Colonic mucosa (tissue), 4 donors: Measurements from ENCODE around the gene MBD4. TPM values are rescaled to one million over a fixed set of nuclear protein-coding genes. Genes with fewer than 3 reads are reported as not detected.
A peak's percentile ranks its signal among the peaks of the same experiment; 100 is the strongest.

Source experiments
- DNase-seq: peaks from one replicate; pipeline ENCODE4 v3.0.0-alpha.2; 2020
- H3K27ac ChIP-seq: fragments of 200-600 bp; one replicate; pipeline ENCODE4 v1.8.0; 2021
- H3K27me3 ChIP-seq: fragments of 200-600 bp; one replicate; pipeline ENCODE4 v1.8.0; 2021
- H3K36me3 ChIP-seq: fragments of 200-600 bp; one replicate; pipeline ENCODE4 v1.8.0; 2021
- H3K4me1 ChIP-seq: fragments of 200-600 bp; one replicate; pipeline ENCODE4 v1.8.0; 2021; ENCODE audit warnings: mild to moderate bottlenecking
- H3K4me3 ChIP-seq: fragments of 200-600 bp; one replicate; pipeline ENCODE4 v1.8.0; 2021
- H3K9ac ChIP-seq, 2 donors: one replicate each; pipeline ENCODE4 v1.7.0; 2013; ENCODE audit warnings: control low read depth in 2 of 2, low read depth in 2 of 2, low read length in 2 of 2
- H3K9me3 ChIP-seq: fragments of 200-600 bp; one replicate; pipeline ENCODE4 v1.8.0; 2021
- intact Hi-C: fragments of 100-400 bp; cut with DNase I; formaldehyde crosslinking; loops from one replicate; pipeline ENCODE4 v1.14.1; 2022
- total RNA-seq, 2 donors: library from RNA; stranded (reverse); fragmentation: NEBNext Ultra II Directional in 1 of 2; extraction: Animal tissue kit (Norgen Biotek cat#: 25700) in 1 of 2; gene quantifications; one replicate each; pipeline ENCODE4 v1.2.1, GENCODE V29; 2021
- TF ChIP-seq, protein P1 (sequence below): fragments of 200-600 bp; IDR thresholded peaks from one replicate; pipeline ENCODE4 v1.8.0; 2022; ENCODE audit warnings: antibody characterized with exemption, mild to moderate bottlenecking
- donor health status: healthy.
- donor health status: DM: no; HTN: no; CAD: no.
- donor health status: DM: no; HTN: no; CAD: no.

The MBD4 gene
- total RNA-seq, 2 donors from 2014 or later = 25.0 to 28.9 TPM

DNA sequence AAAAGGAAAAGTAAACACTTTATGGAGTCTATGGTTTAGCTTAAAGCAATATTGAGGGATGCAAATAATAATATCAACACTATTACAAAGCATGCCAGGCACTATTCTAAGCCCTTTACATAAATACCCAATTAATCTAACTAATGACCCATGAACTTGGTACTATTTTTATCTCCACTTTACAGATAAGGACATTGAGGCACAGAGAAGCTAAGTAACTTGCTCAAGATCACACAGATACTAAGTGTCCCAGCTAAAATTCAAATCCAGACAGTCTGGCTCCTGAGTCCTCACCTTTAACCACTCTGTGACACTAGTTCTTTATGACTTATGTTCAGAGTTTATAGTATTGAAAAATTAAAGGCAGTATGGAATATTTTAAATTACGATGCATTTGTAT is 5.6 kb downstream of the MBD4 start:
- Histone ChIP-seq H3K9ac (no peak overlapping the region), H3K27me3 (no peaks in the 10 kb centered on the region), H3K4me1 (no peaks in the 10 kb centered on the region), H3K9me3 (no peaks in the 10 kb centered on the region), H3K4me3 (no peak overlapping the region), H3K27ac (no peak overlapping the region), H3K36me3 (no peaks in the 10 kb centered on the region)
- TF ChIP-seq, protein P1, sequence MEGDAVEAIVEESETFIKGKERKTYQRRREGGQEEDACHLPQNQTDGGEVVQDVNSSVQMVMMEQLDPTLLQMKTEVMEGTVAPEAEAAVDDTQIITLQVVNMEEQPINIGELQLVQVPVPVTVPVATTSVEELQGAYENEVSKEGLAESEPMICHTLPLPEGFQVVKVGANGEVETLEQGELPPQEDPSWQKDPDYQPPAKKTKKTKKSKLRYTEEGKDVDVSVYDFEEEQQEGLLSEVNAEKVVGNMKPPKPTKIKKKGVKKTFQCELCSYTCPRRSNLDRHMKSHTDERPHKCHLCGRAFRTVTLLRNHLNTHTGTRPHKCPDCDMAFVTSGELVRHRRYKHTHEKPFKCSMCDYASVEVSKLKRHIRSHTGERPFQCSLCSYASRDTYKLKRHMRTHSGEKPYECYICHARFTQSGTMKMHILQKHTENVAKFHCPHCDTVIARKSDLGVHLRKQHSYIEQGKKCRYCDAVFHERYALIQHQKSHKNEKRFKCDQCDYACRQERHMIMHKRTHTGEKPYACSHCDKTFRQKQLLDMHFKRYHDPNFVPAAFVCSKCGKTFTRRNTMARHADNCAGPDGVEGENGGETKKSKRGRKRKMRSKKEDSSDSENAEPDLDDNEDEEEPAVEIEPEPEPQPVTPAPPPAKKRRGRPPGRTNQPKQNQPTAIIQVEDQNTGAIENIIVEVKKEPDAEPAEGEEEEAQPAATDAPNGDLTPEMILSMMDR = no peak
- intact Hi-C loops = no loop called here
- no peak for DNase-seq

DNA sequence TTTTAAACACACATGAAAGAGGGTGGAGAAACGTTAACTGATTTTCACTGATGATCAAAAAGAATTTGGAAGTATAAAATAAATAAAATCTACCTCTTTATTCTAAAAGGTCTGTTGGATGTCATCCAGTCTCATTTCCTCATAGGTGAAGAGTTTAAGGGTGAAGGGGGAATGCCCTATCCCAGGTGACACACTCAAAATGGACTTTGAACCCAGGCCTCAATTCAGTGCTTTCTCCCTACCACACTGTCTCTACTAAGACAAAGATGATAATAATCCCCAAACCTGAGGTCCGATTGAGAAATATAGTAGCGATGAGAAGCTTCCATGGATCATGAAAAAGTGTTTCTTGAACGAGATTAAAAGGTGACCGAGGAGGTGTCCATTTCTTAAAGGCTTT is 6.2 kb downstream of the MBD4 start:
- Histone ChIP-seq H3K4me1 (no peaks in the 10 kb centered on the region), H3K9me3 (no peaks in the 10 kb centered on the region), H3K4me3 (no peak overlapping the region), H3K9ac (no peak overlapping the region), H3K27me3 (no peaks in the 10 kb centered on the region), H3K27ac (no peak overlapping the region), H3K36me3 (no peaks in the 10 kb centered on the region)
- intact Hi-C loops = no loop called here
- DNase-seq = no peak
- TF ChIP-seq, protein P1 = no peak

DNA sequence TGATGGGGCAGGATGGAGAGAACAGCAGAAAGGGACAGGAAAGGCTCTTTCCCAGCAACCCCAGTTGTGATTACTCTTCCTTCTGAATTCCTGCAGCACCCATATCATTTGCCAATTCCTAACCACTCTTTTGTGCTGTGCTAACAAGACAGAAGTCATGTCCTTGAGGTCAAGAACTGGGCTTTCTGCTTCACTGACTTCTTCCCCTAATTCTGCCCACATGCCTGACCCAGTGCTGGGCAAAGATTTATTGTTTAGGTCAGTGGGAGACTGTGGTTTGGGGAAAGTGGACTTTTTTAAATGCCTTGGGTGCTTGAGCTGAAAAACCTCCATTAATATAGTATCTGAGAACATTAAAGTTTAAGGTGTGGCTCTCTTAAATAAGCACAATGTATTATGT is 7.1 kb downstream of the MBD4 start:
- Histone ChIP-seq H3K4me1 (no peaks in the 10 kb centered on the region), H3K27ac (no peak overlapping the region), H3K9ac (no peak overlapping the region), H3K4me3 (no peak overlapping the region), H3K9me3 (no peaks in the 10 kb centered on the region), H3K36me3 (no peaks in the 10 kb centered on the region), H3K27me3 (no peaks in the 10 kb centered on the region)
- intact Hi-C loops = no loop called here
- TF ChIP-seq, protein P1 = no peak
- no peak for DNase-seq

DNA sequence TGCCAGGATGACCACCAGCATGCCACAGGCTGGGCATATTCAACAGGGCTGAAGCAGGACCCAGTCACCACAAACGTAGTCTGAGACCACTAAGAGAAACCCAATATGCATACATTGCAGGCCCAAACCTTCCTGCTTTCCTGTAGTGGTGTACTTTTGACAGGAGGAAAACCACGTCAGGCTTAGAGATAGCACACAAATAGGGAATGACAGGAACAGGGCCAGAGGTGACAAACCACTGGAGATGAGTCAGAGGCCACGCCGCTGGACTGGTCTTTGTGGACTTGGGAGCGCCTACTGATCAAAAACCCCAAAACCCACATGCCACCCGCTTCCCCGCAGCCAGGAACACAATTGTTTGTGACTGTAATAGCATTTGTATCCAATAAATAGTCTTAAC is 7.7 kb downstream of the MBD4 start:
- DNase-seq = no peak
- Histone ChIP-seq H3K36me3 (no peaks in the 10 kb centered on the region), H3K9me3 (no peaks in the 10 kb centered on the region), H3K27me3 (no peaks in the 10 kb centered on the region), H3K9ac (no peak overlapping the region), H3K4me1 (no peaks in the 10 kb centered on the region), H3K27ac (no peak overlapping the region), H3K4me3 (no peak overlapping the region)
- intact Hi-C loops = no loop called here
- TF ChIP-seq, protein P1 = no peak

DNA sequence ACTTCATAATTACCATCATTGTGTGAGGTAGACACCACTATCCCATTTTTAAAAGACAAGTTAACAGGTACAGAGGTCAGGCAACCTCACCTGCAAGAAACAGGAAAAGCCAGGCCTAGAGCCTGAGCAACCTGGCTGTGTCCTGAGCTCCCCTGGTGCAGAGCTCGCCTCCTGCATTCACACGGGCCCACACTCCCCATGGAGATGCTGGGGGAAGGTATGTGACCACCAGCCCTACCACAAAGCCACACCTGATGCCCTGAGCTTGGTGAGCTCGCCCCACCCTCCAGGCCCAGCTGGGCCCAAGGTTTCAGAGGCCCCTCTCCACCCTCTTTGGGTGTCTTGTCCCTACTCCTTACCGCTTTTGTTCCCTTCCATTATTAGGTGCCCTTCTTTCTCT is 10.1 kb downstream of the MBD4 start:
- no peaks in the 10 kb centered on the region for H3K36me3 ChIP-seq
- no peaks in the 10 kb centered on the region for H3K4me1 ChIP-seq
- no peaks in the 10 kb centered on the region for H3K9me3 ChIP-seq
- no peaks in the 10 kb centered on the region for H3K27me3 ChIP-seq
- H3K4me3 ChIP-seq = no peak overlapping the region
- no peak for DNase-seq
- TF ChIP-seq, protein P1 = no peak
- no peak overlapping the region for H3K9ac ChIP-seq
- intact Hi-C loops = no loop called here
- no peak overlapping the region for H3K27ac ChIP-seq

DNA sequence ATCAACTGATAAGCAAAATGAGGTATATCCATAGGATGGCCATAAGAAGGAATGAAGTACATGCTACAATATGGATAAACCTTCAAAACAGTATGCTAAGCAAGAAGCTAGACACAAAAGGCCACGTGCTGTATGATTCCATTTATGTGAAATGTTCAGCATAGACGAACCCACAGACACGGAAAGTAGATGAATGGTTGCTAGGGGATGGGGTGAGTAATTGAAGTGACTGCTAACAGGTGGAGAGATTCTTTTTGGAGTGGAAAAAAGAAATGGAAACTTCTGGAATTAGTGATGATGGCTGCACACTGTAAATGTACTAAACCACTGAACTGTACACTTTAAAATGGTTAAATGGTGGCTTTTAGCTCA is 10.7 kb downstream of the MBD4 start:
- no peaks in the 10 kb centered on the region for H3K9me3 ChIP-seq
- no peaks in the 10 kb centered on the region for H3K36me3 ChIP-seq
- TF ChIP-seq, protein P1 = no peak
- H3K4me3 ChIP-seq = peak overlapping the region; percentile 35
- intact Hi-C loops = no loop called here
- H3K9ac ChIP-seq = no peak overlapping the region
- peak overlapping the region; percentile 18 for H3K27ac ChIP-seq
- H3K27me3 ChIP-seq = no peaks in the 10 kb centered on the region
- DNase-seq = no peak
- H3K4me1 ChIP-seq = no peaks in the 10 kb centered on the region
